ENCODE measurements around the gene UBASH3A.

UBASH3A gene

GRCh38 chr21:42471206-42471605 lies 67.5 kb downstream of the UBASH3A start:
- no peak for DNase-seq

- DNase-seq = no peak
Measured at GRCh38 chr21:42471716-42472330, 68.1 kb downstream of the UBASH3A start.

DNA sequence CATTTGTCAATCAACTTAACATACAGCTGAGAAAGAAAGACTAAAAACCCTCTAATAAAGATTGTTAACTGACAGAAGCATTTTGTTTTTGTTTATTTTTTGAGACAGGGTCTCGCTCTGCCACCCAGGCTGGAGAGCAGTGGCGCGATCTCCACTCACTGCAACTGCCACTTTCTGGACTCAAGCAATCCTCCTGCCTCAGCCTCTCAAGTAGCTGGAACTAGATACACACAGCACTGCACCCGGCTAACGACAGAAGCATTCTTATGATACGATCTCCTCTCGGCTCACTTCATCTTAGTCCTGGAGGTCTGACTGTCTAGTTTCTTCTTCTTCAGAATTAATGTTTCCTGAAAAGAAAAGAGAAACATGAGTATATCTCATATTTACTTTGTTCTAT lies 68.8 kb downstream of the UBASH3A start:
- no peak for DNase-seq

- no peak for DNase-seq
Measured at GRCh38 chr21:42473498-42474042, 69.9 kb downstream of the UBASH3A start.

GRCh38 chr21:42474043-42474831 lies 70.5 kb downstream of the UBASH3A start:
- DNase-seq = no peak

GRCh38 chr21:42475036-42475435 lies 71.3 kb downstream of the UBASH3A start:
- DNase-seq = no peak

- no peak for DNase-seq
Measured at GRCh38 chr21:42475526-42476387, 72.1 kb downstream of the UBASH3A start.

- DNase-seq = no peak
Measured at GRCh38 chr21:42476388-42477331, 73.0 kb downstream of the UBASH3A start.

DNA sequence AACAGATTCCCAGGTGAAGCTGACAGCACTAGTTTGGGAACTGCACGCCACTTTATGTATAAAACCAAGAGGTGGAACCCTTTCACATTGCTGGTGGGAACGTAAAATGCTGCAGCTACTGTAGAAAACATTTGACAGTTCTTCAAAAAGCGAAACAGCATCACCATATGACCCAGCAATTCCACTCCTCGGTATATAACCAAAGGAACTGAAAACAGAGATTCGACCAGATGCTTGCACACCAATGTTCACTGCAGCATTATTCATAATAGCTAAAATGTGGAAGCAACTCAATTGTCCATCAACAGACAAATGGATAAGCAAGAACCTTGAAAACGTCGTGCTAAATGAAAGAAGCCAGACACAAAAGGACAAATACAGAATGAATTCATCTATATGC lies 74.8 kb downstream of the UBASH3A start:
- no peak for DNase-seq

GRCh38 chr21:42479582-42479981 lies 75.9 kb downstream of the UBASH3A start:
- no peak for DNase-seq

- DNase-seq = no peak
Measured at GRCh38 chr21:42480736-42481135, 77.0 kb downstream of the UBASH3A start.

GRCh38 chr21:42481169-42481568 lies 77.5 kb downstream of the UBASH3A start:
- DNase-seq = no peak

DNA sequence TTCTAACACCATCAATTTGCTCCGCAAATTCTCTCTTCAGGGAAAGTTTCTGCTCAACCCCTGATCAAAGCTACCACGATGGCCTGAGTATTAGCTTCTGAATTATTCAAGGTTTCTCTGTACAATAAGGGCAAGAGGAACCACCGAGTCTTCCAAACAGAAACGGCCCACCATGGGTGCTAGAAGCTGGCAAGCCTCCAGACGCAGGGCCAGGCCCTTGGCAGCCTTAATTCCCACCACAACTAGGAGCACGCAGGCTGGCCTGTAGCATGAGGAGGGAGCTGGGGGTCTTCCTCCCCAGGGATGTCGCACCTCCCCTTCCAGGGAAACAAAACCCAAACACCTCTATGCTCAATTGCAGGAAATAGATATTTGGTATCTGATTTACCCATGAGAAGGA lies 81.3 kb downstream of the UBASH3A start:
- no peak for DNase-seq

- no peak for DNase-seq
Measured at GRCh38 chr21:42486072-42486471, 82.4 kb downstream of the UBASH3A start.

DNA sequence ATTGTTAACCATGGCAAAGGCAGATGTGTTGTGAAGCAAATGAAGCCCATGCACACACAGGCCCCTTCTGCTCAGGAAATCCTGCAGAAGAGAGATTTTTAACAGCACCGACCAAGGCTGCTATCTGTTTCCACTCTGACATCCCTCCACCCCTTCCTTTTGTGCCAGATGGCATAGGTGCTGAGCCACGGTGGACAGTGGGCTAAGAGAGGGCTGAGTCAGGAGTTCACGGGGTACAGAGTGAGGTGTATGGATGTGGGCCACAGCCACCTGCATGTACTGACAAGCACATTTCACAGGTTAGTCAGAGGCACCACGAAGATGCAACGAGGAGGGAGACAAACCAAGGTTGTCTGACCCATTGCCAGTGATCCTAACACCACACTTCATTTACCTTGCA lies 82.8 kb downstream of the UBASH3A start:
- no peak for DNase-seq

- no peak for DNase-seq
Measured at GRCh38 chr21:42489006-42489563, 85.4 kb downstream of the UBASH3A start.

GRCh38 chr21:42489991-42490390 lies 86.3 kb downstream of the UBASH3A start:
- DNase-seq = no peak

DNA sequence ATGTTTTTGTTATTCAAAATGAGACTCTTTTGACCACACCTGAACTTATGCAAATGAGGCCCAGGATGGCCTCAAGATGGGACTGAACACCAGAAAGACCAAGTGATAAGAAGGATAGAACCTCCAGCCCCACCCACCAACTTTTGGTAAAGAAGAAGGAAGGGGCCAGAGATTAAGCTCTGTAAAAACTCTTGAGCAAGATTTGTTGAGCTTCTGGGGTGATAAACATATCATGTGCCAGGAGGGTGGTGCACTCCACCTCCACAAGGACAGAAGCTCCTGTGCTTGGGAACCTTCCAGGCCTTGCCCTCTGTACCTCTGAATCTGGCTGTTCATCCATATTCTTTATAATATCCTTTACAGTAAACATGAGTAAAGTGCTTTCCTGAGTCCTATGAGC lies 87.0 kb downstream of the UBASH3A start:
- no peak for DNase-seq

DNA sequence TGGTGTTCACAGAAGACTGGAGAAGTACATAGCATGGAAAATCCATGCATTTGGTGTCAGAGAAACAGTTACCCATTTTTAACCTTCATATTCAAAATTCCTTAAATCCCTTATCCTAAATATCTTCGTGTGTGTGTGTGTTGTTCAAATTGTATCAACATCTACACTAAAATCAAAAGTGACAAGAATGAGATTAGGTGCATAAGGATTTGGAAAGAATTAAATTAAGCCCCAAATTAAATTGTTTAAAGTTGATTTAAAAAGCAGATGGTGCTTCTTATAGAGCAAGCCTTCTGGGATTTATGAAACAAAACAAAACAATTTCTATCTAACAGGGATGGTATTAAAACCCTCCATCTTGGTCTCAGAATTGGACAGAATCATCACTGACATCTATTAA lies 87.6 kb downstream of the UBASH3A start:
- DNase-seq = no peak

- DNase-seq = no peak
Measured at GRCh38 chr21:42492201-42492600, 88.5 kb downstream of the UBASH3A start.

GRCh38 chr21:42493109-42494060 lies 89.7 kb downstream of the UBASH3A start:
- DNase-seq = no peak
